Heart right ventricle (tissue), 16 donors: ENCODE results near the gene ETFRF1. TPM values are rescaled to one million over a fixed set of nuclear protein-coding genes. Genes with fewer than 3 reads are reported as not detected.

ENCODE experiments used
- ATAC-seq, 8 donors: fragments of 200-7000 bp; cut with Tn5 transposase; one replicate each; pipeline ENCODE4 v1.9.1; 2020; ENCODE audit warnings: mild to moderate bottlenecking in 8 of 8, moderate library complexity in 8 of 8, moderate number of reproducible peaks in 1 of 8
- DNase-seq, 2 donors: peaks; one replicate each; pipeline ENCODE4 v3.0.0-alpha.2; 2020
- H3K27ac ChIP-seq, 10 donors: fragments of 200-600 bp; sonication (generic) in 2 of 10; one replicate each; pipeline versions ENCODE4 v1.5.0 to v1.8.0; 2020 to 2022; ENCODE audit warnings: mild to moderate bottlenecking in 3 of 10
- H3K27me3 ChIP-seq, 7 donors: fragments of 200-600 bp; one replicate each; pipeline ENCODE4 v1.8.0; 2021 to 2022; ENCODE audit warnings: mild to moderate bottlenecking in 2 of 7
- H3K36me3 ChIP-seq, 9 donors: fragments of 200-600 bp; sonication (generic) in 1 of 9; one replicate each; pipeline versions ENCODE4 v1.5.0 to v1.8.0; 2020 to 2022; ENCODE audit warnings: mild to moderate bottlenecking in 2 of 9
- H3K4me1 ChIP-seq, 9 donors: fragments of 200-600 bp; sonication (generic) in 1 of 9; one replicate each; pipeline versions ENCODE4 v1.5.0 to v1.8.0; 2020 to 2022; ENCODE audit warnings: mild to moderate bottlenecking in 4 of 9
- H3K4me3 ChIP-seq, 10 donors: fragments of 200-600 bp; sonication (generic) in 2 of 10; one replicate each; pipeline versions ENCODE4 v1.5.0 to v1.8.0; 2020 to 2022; ENCODE audit warnings: mild to moderate bottlenecking in 7 of 10, moderate library complexity in 2 of 10
- H3K9me3 ChIP-seq, 11 donors: fragments of 200-600 bp in 10 of 11; sonication (generic) in 2 of 11; one replicate each; pipeline versions ENCODE4 v1.5.0 to v1.8.0; 2013 to 2022; ENCODE audit warnings: mild to moderate bottlenecking in 2 of 11, control low read depth in 1 of 11, moderate library complexity in 1 of 11
- CTCF ChIP-seq, 9 donors: fragments of 200-600 bp; sonication (generic) in 2 of 9; IDR thresholded peaks; one replicate each; pipeline versions ENCODE4 v1.5.0 to v1.8.0; 2021 to 2022; ENCODE audit warnings: antibody characterized with exemption in 9 of 9, mild to moderate bottlenecking in 5 of 9, moderate library complexity in 1 of 9
- WGBS, 2 donors: extraction: QIAGEN DNeasy Blood & Tissue Kit; methylation state at CpG; one replicate each; pipeline ENCODE4 v1.1.7; 2013; ENCODE audit warnings: inconsistent platforms in 1 of 2; 5-methylcytosine and 5-hydroxymethylcytosine counted together
- intact Hi-C, 10 donors: fragments of 100-400 bp; cut with DNase I; formaldehyde crosslinking; loops; one replicate each; pipeline versions ENCODE4 v1.11.1 to v1.14.2; 2022
- polyA plus RNA-seq, 2 donors: library from polyadenylated mRNA; stranded (reverse); fragments of 200-250 nt; gene quantifications; one replicate each; pipeline ENCODE4 v1.2.3, GENCODE V29; 2013
- total RNA-seq, 10 donors: library from RNA; stranded (reverse); fragmentation: NEBNext Ultra II Directional in 3 of 10; extraction: Animal tissue kit (Norgen Biotek cat#: 25700) in 3 of 10; gene quantifications; one replicate each; pipeline versions ENCODE4 v1.2.1 to v1.2.4, GENCODE V29; 2021 to 2023
- donor health status: Arrhythmogenic right ventricular cardiomyopathy.
- donor health status: ischemic (EF 13 %, LVEDD 7.1; RV severe dilation, severe dysfunction).
- donor health status: healthy with polysubstance abuse.
- donor health status: DM: no; HTN: yes; CAD: no.
- donor health status: DM: no; HTN: no; CAD: no.
- donor health status: ischemic (EF 25% LVEDD 6.9; RV normal size, moderate dysfunction).
- donor health status: ischemic (EF 25% LVEDD 5.7; RV mildly dilated, moderate dysfunction).
- donor health status: healthy.
- donor health status: DM: yes; HTN: yes; CAD: no.
- donor health status: Ischemic cardiomyopathy.
- donor health status: ischemic (EF 35%, LVEDD 5.7; RV mildly dilated, moderate dysfunction).
- donor health status: nonischemic (EF 11% LVEDD 7.7; RV severe dilation, severe dysfunction).
- donor health status: DM: yes; HTN: yes; CAD: no.
- donor health status: PGD.
- donor health status: ischemic (EF 29% LVEDD 5.4; RV normal size, mild dysfunction).
- donor health status: nonischemic (EF 23%, LVEDD 6.1; RV moderate dilation, normal function).

Gene ETFRF1
- total and polyA plus RNA-seq, 12 donors: 28.1 to 67.6 (median 50.3) TPM

- H3K36me3 ChIP-seq: no peaks in the 10 kb centered on the region
- no peak for TF ChIP-seq CTCF (IDR thresholded peaks at IDR 0.05)
- no peak for DNase-seq
- 91 to 96% methylated on average over 2 of the region's 2 CpGs for WGBS, 2 donors
- intact Hi-C loops: no loop called here
- H3K4me1 ChIP-seq: no peaks in the 10 kb centered on the region
- no peak overlapping the region for H3K4me3 ChIP-seq
- ATAC-seq: no peak
- no peaks in the 10 kb centered on the region for H3K9me3 ChIP-seq
- no peak overlapping the region for H3K27ac ChIP-seq
- H3K27me3 ChIP-seq: no peaks in the 10 kb centered on the region
Observed at GRCh38 chr12:25187781-25188180, 7.3 kb upstream of the ETFRF1 start.

GRCh38 chr12:25189656-25190055 lies 5.4 kb upstream of the ETFRF1 start:
- no peaks in the 10 kb centered on the region for H3K9me3 ChIP-seq
- no peak for TF ChIP-seq CTCF (IDR thresholded peaks at IDR 0.05)
- no peak for DNase-seq
- ATAC-seq: no peak
- H3K27ac ChIP-seq: no peak overlapping the region
- no peaks in the 10 kb centered on the region for H3K36me3 ChIP-seq
- H3K27me3 ChIP-seq: no peaks in the 10 kb centered on the region
- intact Hi-C loops: no loop called here
- peaks cover 0 to 9% (median 6%) of the 10 kb centered on the region in 9 donors for H3K4me1 ChIP-seq
- no peak overlapping the region for H3K4me3 ChIP-seq

- Histone ChIP-seq H3K27me3 (no peaks in the 10 kb centered on the region), H3K36me3 (no peaks in the 10 kb centered on the region), H3K4me3 (no peak overlapping the region), H3K9me3 (no peaks in the 10 kb centered on the region), H3K27ac (no peak overlapping the region), H3K4me1 (peaks cover 0 to 12% (median 9%) of the 10 kb centered on the region in 9 donors)
- intact Hi-C loops: no loop called here
- 88 to 98% methylated on average over 6 of the region's 6 CpGs for WGBS, 2 donors
- no peak for DNase-seq
- no peak for TF ChIP-seq CTCF (IDR thresholded peaks at IDR 0.05)
- ATAC-seq: no peak
Observed at GRCh38 chr12:25190793-25191192, 4.2 kb upstream of the ETFRF1 start.

GRCh38 chr12:25194214-25194613 lies 823 bp upstream of the ETFRF1 start:
- peaks cover 3 to 30% (median 18%) of the 10 kb centered on the region in 9 donors for H3K4me1 ChIP-seq
- H3K4me3 ChIP-seq: peak overlapping the region in 7 of 10 donors; percentile 60 to 84 (median 68)
- H3K27ac ChIP-seq: peak overlapping the region in 5 of 10 donors; percentile 92 to 94 (median 94)
- no peak for TF ChIP-seq CTCF (IDR thresholded peaks at IDR 0.05)
- intact Hi-C loops: loop anchor here in 2 of 10 donors (2.0 kb wide), 1 partner anchor 57 kb away; the partner anchor contains the start of gene KRAS (in 2 of the 2)
- H3K27me3 ChIP-seq: no peaks in the 10 kb centered on the region
- 18 to 23% methylated on average over 1 of the region's 1 CpG for WGBS, 2 donors
- ATAC-seq (no peak), DNase-seq (no peak)
- H3K36me3 ChIP-seq: peaks cover 0 to 9% (median 0%) of the 10 kb centered on the region in 9 donors
- no peaks in the 10 kb centered on the region for H3K9me3 ChIP-seq
